Neural cell (in vitro differentiated cells): ENCODE data around the gene WNT7B.

ENCODE experiments used
- EP300 ChIP-seq: fragments of 450-650 bp; conservative IDR thresholded peaks from 2 replicates; pipeline ENCODE4 v1.6.1; 2014; ENCODE audit warnings: antibody characterized with exemption, mild to moderate bottlenecking, moderate library complexity; ENCODE audit not compliant: poor library complexity, severe bottlenecking
- EZH2 ChIP-seq: fragments of 200-600, 300-800 bp; shearing (Covaris generic), sonication (generic); IDR thresholded peaks from 2 replicates; pipeline ENCODE4 v1.6.1; 2014; ENCODE audit warnings: antibody characterized with exemption, low read length, borderline replicate concordance, mild to moderate bottlenecking; ENCODE audit not compliant: insufficient read depth, poor library complexity, severe bottlenecking
- POLR2AphosphoS5 ChIP-seq: IDR thresholded peaks from 2 replicates; pipeline ENCODE4 v1.6.1; 2012
- RAD21 ChIP-seq: fragments of 450-650 bp; conservative IDR thresholded peaks from 2 replicates; pipeline ENCODE4 v1.6.1; 2014; ENCODE audit warnings: antibody characterized with exemption, mild to moderate bottlenecking, moderate library complexity
- REST ChIP-seq: IDR thresholded peaks from 2 replicates; pipeline ENCODE4 v1.6.1; 2012; ENCODE audit warnings: borderline replicate concordance
- SMC3 ChIP-seq: fragments of 450-650 bp; conservative IDR thresholded peaks from 2 replicates; pipeline ENCODE4 v1.6.1; 2014; ENCODE audit warnings: antibody characterized with exemption, mild to moderate bottlenecking, moderate library complexity; ENCODE audit not compliant: poor library complexity
- TAF1 ChIP-seq: IDR thresholded peaks from 2 replicates; pipeline ENCODE4 v1.6.1; 2012; ENCODE audit warnings: low read depth
- TF ChIP-seq, protein P1 (sequence below): fragments of 450-650 bp; IDR thresholded peaks from 2 replicates; pipeline ENCODE4 v1.5.1; 2014; ENCODE audit warnings: antibody characterized with exemption, mild to moderate bottlenecking, moderate library complexity; ENCODE audit not compliant: poor library complexity, severe bottlenecking

- TF ChIP-seq, protein P1, sequence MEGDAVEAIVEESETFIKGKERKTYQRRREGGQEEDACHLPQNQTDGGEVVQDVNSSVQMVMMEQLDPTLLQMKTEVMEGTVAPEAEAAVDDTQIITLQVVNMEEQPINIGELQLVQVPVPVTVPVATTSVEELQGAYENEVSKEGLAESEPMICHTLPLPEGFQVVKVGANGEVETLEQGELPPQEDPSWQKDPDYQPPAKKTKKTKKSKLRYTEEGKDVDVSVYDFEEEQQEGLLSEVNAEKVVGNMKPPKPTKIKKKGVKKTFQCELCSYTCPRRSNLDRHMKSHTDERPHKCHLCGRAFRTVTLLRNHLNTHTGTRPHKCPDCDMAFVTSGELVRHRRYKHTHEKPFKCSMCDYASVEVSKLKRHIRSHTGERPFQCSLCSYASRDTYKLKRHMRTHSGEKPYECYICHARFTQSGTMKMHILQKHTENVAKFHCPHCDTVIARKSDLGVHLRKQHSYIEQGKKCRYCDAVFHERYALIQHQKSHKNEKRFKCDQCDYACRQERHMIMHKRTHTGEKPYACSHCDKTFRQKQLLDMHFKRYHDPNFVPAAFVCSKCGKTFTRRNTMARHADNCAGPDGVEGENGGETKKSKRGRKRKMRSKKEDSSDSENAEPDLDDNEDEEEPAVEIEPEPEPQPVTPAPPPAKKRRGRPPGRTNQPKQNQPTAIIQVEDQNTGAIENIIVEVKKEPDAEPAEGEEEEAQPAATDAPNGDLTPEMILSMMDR = no peak
- TF ChIP-seq TAF1 = no peak
- TF ChIP-seq POLR2AphosphoS5 = no peak
- TF ChIP-seq SMC3 = no peak
- TF ChIP-seq EP300 = no peak
- no peak for TF ChIP-seq EZH2
- no peak for TF ChIP-seq RAD21
- TF ChIP-seq REST = no peak
Observed at GRCh38 chr22:45993143-45993692, 16.3 kb upstream of the WNT7B start.
